Liver (tissue), 9 donors: ENCODE measurements around the gene ADIG. TPM values are rescaled to one million over a fixed set of nuclear protein-coding genes. Genes with fewer than 3 reads are reported as not detected.

Source experiments
- DNase-seq: peaks from one replicate; pipeline ENCODE4 v3.0.0-alpha.2; 2017; ENCODE audit warnings: low spot score
- H3K27ac ChIP-seq, 2 donors: one replicate each; pipeline ENCODE4 v1.7.0; 2013; ENCODE audit warnings: inconsistent platforms in 2 of 2, low read length in 2 of 2, control low read depth in 1 of 2, low read depth in 1 of 2, mild to moderate bottlenecking in 1 of 2
- H3K27me3 ChIP-seq, 4 donors: one replicate each; pipeline versions ENCODE4 v1.6.1 to v1.7.0; 2013; ENCODE audit warnings: low read length in 3 of 4, inconsistent platforms in 1 of 4, mild to moderate bottlenecking in 1 of 4, moderate library complexity in 1 of 4; ENCODE audit not compliant: control insufficient read depth in 4 of 4, insufficient read depth in 4 of 4
- H3K36me3 ChIP-seq, 4 donors: one replicate each; pipeline versions ENCODE4 v1.6.1 to v1.7.0; 2013; ENCODE audit warnings: low read length in 3 of 4, mild to moderate bottlenecking in 3 of 4, low read depth in 1 of 4, moderate library complexity in 1 of 4; ENCODE audit not compliant: control insufficient read depth in 4 of 4, insufficient read depth in 3 of 4
- H3K4me1 ChIP-seq, 4 donors: one replicate each; pipeline versions ENCODE4 v1.6.1 to v1.7.0; 2013; ENCODE audit warnings: low read length in 3 of 4, mild to moderate bottlenecking in 3 of 4, moderate library complexity in 1 of 4; ENCODE audit not compliant: control insufficient read depth in 4 of 4, insufficient read depth in 4 of 4
- H3K4me3 ChIP-seq, 3 donors: one replicate each; pipeline versions ENCODE4 v1.6.1 to v1.7.0; 2013; ENCODE audit warnings: low read length in 3 of 3, control low read depth in 1 of 3, low read depth in 1 of 3, mild to moderate bottlenecking in 1 of 3
- H3K9ac ChIP-seq, 2 donors: one replicate each; pipeline ENCODE4 v1.7.0; 2013; ENCODE audit warnings: low read length in 2 of 2, mild to moderate bottlenecking in 2 of 2, moderate library complexity in 2 of 2, control low read depth in 1 of 2, low read depth in 1 of 2
- H3K9me3 ChIP-seq, 4 donors: one replicate each; pipeline versions ENCODE4 v1.6.1 to v1.7.0; 2013; ENCODE audit warnings: low read length in 3 of 4; ENCODE audit not compliant: control insufficient read depth in 4 of 4
- EGR1 ChIP-seq, 2 donors: IDR thresholded peaks; 2 replicates each; pipeline ENCODE4 v1.6.1; 2016 to 2018; ENCODE audit warnings: antibody characterized with exemption in 2 of 2, low read depth in 2 of 2
- FOXA1 ChIP-seq: IDR thresholded peaks from 2 replicates; pipeline ENCODE4 v1.6.1; 2016; ENCODE audit warnings: antibody characterized with exemption
- FOXA2 ChIP-seq: IDR thresholded peaks from 2 replicates; pipeline ENCODE4 v1.6.1; 2016; ENCODE audit warnings: antibody characterized with exemption
- GABPA ChIP-seq, 2 donors: IDR thresholded peaks in 1 of 2; conservative IDR thresholded peaks in 1 of 2; 2 replicates each; pipeline ENCODE4 v1.6.1; 2016; ENCODE audit warnings: antibody characterized with exemption in 2 of 2, mild to moderate bottlenecking in 1 of 2, moderate library complexity in 1 of 2
- HNF4A ChIP-seq, 2 donors: conservative IDR thresholded peaks; 2 replicates each; pipeline ENCODE4 v1.6.1; 2016; ENCODE audit warnings: antibody characterized with exemption in 2 of 2, mild to moderate bottlenecking in 2 of 2
- HNF4G ChIP-seq: IDR thresholded peaks from 2 replicates; pipeline ENCODE4 v1.6.1; 2016; ENCODE audit warnings: antibody characterized with exemption
- JUND ChIP-seq, 2 donors: IDR thresholded peaks; 2 replicates each; pipeline ENCODE4 v1.6.1; 2016; ENCODE audit warnings: antibody characterized with exemption in 2 of 2
- NR2F2 ChIP-seq: IDR thresholded peaks from 2 replicates; pipeline ENCODE4 v1.6.1; 2016; ENCODE audit warnings: antibody characterized with exemption
- RAD21 ChIP-seq, 2 donors: IDR thresholded peaks; 2 replicates each; pipeline ENCODE4 v1.6.1; 2016; ENCODE audit warnings: antibody characterized with exemption in 2 of 2, mild to moderate bottlenecking in 2 of 2
- RXRA ChIP-seq, 2 donors: IDR thresholded peaks; 2 replicates each; pipeline ENCODE4 v1.6.1; 2017 to 2018; ENCODE audit warnings: antibody characterized with exemption in 2 of 2, mild to moderate bottlenecking in 1 of 2
- TAF1 ChIP-seq: conservative IDR thresholded peaks from 2 replicates; pipeline ENCODE4 v1.6.1; 2016; ENCODE audit warnings: antibody characterized with exemption, mild to moderate bottlenecking
- YY1 ChIP-seq: IDR thresholded peaks from 2 replicates; pipeline ENCODE4 v1.6.1; 2016; ENCODE audit warnings: antibody characterized with exemption, mild to moderate bottlenecking
- WGBS: extraction: QIAGEN DNeasy Blood & Tissue Kit; methylation state at CpG from one replicate; pipeline ENCODE4 v1.1.7; 2013; 5-methylcytosine and 5-hydroxymethylcytosine counted together
- polyA plus RNA-seq, 2 donors: library from polyadenylated mRNA; stranded (reverse) in 1 of 2; unstranded in 1 of 2; fragments of 200-250 nt in 1 of 2; fragments of >200 nt in 1 of 2; fragmentation: Nextera tagmentation in 1 of 2; extraction: Ambion mirVana in 1 of 2; gene quantifications; one replicate each; pipeline versions ENCODE4 v1.2.1 to v1.2.3, GENCODE V29; 2013 to 2015
- total RNA-seq, 2 donors: library from RNA; depleted of rRNA; stranded (reverse); fragments of >200 nt; gene quantifications; one replicate each; pipeline ENCODE4 v1.2.3, GENCODE V29; 2014
- TF ChIP-seq, protein P1 (sequence below): IDR thresholded peaks from 2 replicates; pipeline ENCODE4 v1.6.1; 2016; ENCODE audit warnings: antibody characterized with exemption
- TF ChIP-seq, protein P2 (sequence below): fragments of 150-350 bp; IDR thresholded peaks from 2 replicates; pipeline ENCODE4 v1.5.1; 2017; ENCODE audit warnings: improper control_type of control experiment, low read depth, low read length; ENCODE audit not compliant: missing input control
- TF ChIP-seq, protein P3 (sequence below): IDR thresholded peaks from 2 replicates; pipeline ENCODE4 v1.6.1; 2016; ENCODE audit warnings: antibody characterized with exemption
- TF ChIP-seq, protein P4 (sequence below): IDR thresholded peaks from 2 replicates; pipeline ENCODE4 v1.6.1; 2016; ENCODE audit warnings: antibody characterized with exemption, mild to moderate bottlenecking
- TF ChIP-seq, protein P5 (sequence below): IDR thresholded peaks from 2 replicates; pipeline ENCODE4 v1.6.1; 2016; ENCODE audit warnings: antibody characterized with exemption
- donor health status: healthy.
- donor health status: healthy.
- donor health status: healthy.
- donor health status: healthy.
- donor health status: healthy.

Gene ADIG
- total and polyA plus RNA-seq, 4 donors = not detected

DNA sequence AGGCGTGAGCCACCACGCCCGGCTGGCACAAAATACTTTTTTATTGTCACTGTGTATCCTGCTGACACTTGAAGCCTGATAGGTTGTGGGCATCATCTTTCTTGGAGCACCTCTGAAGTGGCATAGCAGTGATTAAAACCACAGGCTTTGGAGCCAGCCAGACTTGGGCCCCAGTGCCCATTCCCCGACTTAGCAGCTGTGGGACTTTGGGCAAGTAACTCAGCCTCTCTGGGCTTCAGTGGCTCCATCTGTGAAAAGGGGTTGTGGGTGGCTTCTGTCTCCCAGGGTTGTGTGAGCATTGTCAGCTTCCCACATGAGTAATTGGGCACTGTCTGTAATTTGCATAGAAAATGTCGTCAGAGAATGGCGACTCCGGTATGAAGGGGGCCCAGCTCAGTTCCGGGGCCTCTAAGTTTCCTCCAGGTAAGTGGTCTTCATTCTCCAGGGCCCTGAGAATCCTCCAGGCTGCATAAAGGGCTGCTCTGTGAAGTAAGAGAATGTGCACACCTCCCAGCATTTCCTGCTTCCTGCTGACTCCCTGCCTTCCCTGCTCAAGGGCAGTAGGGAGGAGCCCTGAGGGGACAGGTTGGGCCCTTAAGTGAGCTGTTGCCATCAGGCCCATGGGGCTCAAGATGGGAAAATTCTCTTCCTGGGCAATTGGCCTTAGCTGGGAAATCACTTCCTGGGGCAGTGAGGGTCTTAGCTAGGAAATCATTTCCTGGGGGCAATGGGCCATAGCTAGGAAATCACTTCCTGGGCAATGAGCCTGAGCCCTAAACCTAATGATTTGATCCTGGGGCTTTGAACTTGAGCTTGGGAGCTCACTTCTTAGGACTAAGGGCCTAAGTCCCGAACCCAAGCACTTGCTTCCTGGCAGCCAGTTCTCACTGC is 47.8 kb downstream of the ADIG start:
- Histone ChIP-seq H3K9me3 (peaks cover 0 to 4% (median 2%) of the 10 kb centered on the region in 4 donors), H3K4me3 (no peak overlapping the region), H3K9ac (no peak overlapping the region), H3K27ac (no peak overlapping the region), H3K4me1 (no peaks in the 10 kb centered on the region), H3K27me3 (no peaks in the 10 kb centered on the region), H3K36me3 (no peaks in the 10 kb centered on the region)
- 87% methylated on average over 9 of the region's 9 CpGs for WGBS
- DNase-seq = no peak
- TF ChIP-seq HNF4A (conservative IDR thresholded peaks at IDR 0.05) (no peak), RAD21 (IDR thresholded peaks at IDR 0.05) (no peak), EGR1 (IDR thresholded peaks at IDR 0.05; ENCODE audit: low read depth in 2 of 2) (no peak), TAF1 (no peak), FOXA2 (no peak), RXRA (IDR thresholded peaks at IDR 0.05) (no peak), JUND (IDR thresholded peaks at IDR 0.05) (no peak), NR2F2 (no peak), FOXA1 (no peak), GABPA (IDR thresholded peaks at IDR 0.05 in 1 of 2, conservative IDR thresholded peaks at IDR 0.05 in 1 of 2) (no peak), HNF4G (no peak), YY1 (no peak)
- TF ChIP-seq, protein P1, sequence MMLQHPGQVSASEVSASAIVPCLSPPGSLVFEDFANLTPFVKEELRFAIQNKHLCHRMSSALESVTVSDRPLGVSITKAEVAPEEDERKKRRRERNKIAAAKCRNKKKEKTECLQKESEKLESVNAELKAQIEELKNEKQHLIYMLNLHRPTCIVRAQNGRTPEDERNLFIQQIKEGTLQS = no peak
- TF ChIP-seq, protein P2, sequence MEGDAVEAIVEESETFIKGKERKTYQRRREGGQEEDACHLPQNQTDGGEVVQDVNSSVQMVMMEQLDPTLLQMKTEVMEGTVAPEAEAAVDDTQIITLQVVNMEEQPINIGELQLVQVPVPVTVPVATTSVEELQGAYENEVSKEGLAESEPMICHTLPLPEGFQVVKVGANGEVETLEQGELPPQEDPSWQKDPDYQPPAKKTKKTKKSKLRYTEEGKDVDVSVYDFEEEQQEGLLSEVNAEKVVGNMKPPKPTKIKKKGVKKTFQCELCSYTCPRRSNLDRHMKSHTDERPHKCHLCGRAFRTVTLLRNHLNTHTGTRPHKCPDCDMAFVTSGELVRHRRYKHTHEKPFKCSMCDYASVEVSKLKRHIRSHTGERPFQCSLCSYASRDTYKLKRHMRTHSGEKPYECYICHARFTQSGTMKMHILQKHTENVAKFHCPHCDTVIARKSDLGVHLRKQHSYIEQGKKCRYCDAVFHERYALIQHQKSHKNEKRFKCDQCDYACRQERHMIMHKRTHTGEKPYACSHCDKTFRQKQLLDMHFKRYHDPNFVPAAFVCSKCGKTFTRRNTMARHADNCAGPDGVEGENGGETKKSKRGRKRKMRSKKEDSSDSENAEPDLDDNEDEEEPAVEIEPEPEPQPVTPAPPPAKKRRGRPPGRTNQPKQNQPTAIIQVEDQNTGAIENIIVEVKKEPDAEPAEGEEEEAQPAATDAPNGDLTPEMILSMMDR = no peak
- TF ChIP-seq, protein P3, sequence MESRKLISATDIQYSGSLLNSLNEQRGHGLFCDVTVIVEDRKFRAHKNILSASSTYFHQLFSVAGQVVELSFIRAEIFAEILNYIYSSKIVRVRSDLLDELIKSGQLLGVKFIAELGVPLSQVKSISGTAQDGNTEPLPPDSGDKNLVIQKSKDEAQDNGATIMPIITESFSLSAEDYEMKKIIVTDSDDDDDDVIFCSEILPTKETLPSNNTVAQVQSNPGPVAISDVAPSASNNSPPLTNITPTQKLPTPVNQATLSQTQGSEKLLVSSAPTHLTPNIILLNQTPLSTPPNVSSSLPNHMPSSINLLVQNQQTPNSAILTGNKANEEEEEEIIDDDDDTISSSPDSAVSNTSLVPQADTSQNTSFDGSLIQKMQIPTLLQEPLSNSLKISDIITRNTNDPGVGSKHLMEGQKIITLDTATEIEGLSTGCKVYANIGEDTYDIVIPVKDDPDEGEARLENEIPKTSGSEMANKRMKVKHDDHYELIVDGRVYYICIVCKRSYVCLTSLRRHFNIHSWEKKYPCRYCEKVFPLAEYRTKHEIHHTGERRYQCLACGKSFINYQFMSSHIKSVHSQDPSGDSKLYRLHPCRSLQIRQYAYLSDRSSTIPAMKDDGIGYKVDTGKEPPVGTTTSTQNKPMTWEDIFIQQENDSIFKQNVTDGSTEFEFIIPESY = no peak
- TF ChIP-seq, protein P4, sequence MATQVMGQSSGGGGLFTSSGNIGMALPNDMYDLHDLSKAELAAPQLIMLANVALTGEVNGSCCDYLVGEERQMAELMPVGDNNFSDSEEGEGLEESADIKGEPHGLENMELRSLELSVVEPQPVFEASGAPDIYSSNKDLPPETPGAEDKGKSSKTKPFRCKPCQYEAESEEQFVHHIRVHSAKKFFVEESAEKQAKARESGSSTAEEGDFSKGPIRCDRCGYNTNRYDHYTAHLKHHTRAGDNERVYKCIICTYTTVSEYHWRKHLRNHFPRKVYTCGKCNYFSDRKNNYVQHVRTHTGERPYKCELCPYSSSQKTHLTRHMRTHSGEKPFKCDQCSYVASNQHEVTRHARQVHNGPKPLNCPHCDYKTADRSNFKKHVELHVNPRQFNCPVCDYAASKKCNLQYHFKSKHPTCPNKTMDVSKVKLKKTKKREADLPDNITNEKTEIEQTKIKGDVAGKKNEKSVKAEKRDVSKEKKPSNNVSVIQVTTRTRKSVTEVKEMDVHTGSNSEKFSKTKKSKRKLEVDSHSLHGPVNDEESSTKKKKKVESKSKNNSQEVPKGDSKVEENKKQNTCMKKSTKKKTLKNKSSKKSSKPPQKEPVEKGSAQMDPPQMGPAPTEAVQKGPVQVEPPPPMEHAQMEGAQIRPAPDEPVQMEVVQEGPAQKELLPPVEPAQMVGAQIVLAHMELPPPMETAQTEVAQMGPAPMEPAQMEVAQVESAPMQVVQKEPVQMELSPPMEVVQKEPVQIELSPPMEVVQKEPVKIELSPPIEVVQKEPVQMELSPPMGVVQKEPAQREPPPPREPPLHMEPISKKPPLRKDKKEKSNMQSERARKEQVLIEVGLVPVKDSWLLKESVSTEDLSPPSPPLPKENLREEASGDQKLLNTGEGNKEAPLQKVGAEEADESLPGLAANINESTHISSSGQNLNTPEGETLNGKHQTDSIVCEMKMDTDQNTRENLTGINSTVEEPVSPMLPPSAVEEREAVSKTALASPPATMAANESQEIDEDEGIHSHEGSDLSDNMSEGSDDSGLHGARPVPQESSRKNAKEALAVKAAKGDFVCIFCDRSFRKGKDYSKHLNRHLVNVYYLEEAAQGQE = no peak
- TF ChIP-seq, protein P5, sequence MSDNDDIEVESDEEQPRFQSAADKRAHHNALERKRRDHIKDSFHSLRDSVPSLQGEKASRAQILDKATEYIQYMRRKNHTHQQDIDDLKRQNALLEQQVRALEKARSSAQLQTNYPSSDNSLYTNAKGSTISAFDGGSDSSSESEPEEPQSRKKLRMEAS = no peak
